Measurements from ENCODE around the gene ELFN1.

ELFN1 gene

DNA sequence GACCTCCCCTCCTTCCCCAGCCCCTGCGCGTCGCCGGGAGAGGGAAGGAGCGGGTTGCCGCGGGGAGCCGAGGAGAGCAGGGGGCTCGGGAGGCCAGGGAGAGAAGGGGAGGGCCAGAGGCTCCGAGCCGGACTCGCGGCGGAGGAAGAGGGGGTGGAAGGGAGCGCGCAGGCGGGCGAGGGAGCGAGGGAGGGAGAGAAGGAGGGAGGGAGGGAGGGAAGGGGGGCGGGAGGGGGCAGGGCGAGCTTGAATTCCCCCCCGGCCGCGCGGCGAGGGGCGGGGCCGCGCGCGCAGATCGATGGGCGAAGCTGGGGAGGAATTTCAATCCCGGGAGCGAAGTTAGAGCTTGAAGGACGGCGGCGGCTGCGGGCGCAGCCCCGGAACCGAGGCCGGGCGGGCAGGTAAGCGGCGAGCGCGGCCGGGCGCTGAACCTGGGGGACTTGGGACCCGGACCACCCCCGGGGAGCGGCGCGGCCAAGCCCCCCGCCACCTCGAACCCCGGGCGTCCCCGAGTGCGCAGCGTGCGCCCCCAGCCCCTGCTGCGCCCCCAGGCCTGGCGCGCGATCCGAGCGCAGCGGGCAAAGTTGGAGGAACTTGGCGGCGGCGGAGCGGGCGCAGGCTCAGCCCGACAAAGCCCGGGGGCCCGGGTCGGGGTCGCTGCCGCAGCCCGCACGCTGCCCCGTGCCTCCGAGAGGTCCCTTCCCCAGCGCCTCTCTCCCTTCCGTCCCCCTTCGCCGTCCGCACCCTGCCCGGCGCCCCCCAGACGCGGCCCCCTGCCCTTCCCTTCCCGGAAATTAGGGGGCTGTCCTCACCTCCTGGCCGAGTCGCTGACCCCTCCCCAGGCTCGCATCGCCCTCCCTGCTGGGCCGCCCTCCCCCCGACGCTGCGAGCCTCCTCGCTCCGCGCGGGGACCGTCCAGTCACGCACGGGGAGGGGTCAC lies at the start of gene ELFN1:
Gene ELFN1, plus strand, starts transcription at position 324 of the 940 bp plus-strand sequence. CDS start 74,320 bp downstream, outside the sequence.
- DNase-seq (ENCODE audit: low read depth): no peak

DNA sequence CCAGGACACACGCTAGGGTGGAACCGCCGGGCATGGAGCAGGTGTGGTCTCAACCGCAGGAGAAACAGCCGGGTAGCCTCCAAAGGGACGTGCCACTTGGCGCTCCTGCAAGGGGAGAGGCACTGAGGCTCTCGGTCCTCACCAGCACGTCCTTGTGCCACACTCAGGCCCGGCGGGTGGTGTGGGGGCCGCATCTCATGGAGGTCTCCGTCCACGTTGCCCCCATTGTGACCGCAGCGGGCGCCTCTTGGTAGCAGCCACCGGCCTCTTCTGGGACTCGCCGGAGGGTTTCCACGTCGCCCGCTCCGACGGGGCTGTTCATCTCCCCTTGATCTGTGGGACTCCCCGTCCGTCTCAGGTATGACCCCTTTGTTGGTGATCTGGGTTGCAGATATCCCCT lies 49.2 kb upstream of the ELFN1 start:
- DNase-seq (ENCODE audit: low read depth): no peak

DNA sequence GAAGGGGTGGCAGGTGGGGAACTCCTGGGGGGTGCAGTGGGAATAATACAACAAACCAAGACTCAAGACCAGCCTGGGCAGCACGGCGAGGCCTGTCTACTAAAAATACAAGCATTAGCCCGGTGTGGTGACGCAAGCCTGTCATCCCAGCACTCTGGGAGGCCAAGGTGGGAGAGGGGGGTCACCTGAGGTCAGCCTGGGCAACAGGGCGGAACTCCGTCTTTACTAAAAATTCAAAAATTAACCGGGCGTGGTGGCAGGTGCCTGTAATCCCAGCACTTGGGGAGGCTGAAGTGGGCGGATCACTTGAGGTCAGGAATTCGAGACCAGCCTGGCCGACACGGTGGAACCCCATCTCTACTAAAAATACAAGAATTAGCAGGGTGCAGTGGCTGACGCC lies 48.4 kb upstream of the ELFN1 start:
- DNase-seq (ENCODE audit: low read depth): no peak

DNA sequence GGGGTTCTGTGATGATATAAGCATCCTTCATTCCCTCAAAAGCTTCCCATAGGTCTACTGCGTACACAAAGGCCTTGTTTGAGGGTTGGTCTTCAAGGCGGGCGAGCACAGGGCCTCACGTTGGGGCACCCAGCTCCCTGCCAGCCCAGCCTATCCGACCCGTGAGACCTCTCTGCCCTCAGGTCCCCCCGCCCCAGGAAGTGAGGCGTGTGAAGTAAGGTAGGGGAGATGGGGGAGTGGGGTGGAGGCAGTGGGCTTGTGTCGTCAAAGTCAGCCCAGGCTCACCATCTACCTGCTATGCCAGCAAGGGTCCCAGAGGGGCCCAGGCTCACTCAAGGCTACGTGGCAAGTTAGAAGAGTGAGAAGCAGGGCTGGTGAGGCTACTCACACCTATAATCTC lies 47.6 kb upstream of the ELFN1 start:
- no peak for DNase-seq (ENCODE audit: low read depth)

DNA sequence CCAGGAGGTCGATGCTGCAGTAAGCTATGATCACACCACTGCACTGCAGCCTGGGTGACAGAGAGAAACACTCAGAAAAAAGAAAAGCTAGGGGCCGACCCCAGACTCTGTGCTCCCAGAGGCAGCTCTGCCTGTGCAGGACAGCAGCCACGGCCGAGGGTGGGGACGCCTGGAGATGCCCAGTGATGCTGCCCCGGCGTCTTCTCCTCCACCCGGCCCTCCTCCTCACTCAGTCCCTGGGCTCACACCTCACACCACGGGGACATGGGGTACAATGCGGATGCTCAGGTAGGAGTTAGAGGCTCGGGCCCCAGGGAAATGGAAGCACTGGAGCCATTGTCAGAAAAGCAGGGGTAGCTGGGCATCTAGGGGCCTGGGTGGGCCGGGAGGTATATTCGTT lies 46.3 kb upstream of the ELFN1 start:
- DNase-seq (ENCODE audit: low read depth): no peak

DNA sequence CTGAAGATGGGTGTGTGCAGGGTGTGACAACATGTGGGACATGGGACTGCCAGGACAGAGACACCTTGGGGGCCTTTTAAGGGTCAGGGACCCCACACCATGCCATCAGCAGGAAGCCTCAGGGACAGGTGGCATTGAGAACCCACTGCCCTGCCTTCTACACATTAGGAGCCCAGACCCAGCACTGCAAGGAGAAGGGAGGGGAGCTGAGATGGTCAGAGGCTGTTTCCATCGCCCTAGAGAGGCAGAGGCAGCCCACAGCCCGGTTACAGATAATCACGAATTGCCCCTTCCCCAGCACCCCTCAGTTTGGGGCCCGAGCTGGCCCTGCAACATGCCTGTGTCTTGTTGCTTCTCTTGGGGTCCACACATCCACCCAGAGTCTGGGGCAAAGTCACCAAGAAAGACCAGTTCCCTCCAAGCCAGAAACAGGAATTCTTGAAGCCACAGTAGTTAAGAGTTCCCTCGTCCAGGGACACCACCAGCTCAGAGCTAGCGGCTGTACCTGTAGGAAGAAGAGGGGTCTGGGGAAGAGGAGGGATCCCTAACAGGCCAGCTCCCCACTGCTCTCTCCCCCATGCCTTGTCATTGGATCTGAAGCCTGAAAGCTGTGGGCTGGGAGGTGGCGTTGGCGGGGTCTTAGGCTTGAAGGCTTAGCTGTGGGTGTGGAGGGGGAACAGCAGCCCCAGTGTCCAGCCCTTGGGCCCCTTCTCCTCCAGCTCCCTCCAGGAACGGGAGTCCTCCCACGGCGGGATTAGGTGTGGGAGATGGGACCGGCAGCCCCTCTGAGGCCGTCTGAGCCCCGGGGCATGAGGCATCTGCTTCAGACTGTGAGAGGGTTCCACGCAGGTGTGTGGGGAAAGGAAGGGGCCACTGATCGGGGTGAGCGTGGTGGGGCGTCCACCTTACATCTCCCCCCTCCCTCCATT lies 44.8 kb upstream of the ELFN1 start:
- no peak for DNase-seq (ENCODE audit: low read depth)

DNA sequence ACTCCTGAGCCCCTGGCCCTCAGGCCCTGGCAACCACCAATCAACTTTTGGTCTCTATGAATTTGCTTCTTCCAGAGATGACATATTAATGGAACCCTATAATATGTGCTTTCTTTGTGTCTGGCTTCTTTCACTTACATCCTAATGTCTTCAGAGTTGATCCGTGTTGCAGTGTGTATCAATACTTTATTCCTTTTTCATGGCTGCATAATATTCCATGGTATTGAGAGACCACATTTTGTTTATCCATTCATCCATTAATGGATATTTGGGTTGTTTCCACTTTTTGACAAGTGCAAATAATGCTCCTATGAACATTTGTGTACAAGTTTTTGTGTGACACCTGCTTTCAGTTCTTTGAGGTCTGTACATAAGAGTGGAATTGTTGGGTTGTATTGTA lies 43.3 kb upstream of the ELFN1 start:
- no peak for DNase-seq (ENCODE audit: low read depth)

DNA sequence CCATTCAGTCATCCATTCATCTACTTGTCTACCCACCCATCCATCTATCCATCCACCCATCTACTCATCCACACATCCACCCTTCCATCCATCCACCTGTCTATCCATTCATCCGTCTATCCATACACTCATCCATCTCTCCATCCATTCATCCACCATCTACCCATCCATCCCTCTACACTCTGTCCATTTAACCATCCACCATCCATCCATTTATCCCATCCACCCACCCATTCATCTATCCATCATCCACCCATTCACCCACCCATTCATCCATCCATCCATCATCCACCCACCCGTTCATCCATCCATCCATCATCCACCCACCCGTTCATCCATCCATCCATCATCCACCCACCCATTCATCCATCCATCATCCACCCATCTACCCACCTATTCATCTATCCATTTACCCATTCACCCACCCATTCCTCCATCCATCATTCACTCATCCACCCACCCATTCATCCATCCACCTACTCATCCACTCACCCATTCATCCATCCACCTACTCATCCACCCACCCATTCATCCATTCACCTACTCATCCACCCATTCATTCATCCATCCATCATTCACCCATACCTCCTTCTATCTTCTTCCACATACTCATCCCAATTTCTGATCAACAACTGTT lies 39.3 kb upstream of the ELFN1 start:
- no peak for DNase-seq (ENCODE audit: low read depth)

DNA sequence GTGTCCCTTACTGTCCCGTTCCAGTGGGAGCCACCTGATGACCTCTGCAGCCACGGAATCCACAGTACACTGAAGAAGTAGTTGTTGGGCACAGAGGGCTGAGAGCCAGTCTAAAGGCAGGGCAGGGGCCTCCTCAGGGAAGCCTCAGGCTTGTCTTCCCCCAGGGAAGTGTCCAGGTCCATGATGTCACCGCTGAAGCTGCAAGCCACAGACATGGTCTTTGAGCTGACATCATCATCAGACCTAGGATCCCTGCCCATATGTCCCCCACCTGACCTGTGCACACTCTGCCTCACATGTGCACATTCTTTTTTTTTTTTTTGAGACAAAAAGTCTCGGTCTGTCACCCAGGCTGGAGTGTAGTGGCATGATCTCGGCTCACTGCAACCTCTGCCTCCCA lies 38.4 kb upstream of the ELFN1 start:
- DNase-seq (ENCODE audit: low read depth): no peak

DNA sequence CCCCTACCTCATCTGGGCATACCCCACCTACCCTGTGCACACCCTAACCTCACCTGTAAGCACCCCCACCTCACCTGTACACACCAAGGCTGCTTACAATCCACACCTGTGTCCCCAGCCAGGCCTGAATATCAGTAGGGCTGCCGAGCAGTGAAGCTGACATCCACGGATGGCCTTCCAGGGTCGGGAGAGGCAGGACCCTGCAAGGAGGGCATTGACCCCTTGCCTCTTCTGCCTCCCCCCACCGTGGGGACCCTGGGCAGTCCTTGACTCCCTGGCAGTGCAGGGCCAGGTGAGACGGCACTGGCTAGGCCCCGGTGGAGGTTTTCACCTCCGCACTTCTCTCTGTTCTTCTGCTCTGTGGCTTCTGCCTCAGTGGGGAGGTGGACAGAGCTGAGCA lies 37.6 kb upstream of the ELFN1 start:
- DNase-seq (ENCODE audit: low read depth): no peak

DNA sequence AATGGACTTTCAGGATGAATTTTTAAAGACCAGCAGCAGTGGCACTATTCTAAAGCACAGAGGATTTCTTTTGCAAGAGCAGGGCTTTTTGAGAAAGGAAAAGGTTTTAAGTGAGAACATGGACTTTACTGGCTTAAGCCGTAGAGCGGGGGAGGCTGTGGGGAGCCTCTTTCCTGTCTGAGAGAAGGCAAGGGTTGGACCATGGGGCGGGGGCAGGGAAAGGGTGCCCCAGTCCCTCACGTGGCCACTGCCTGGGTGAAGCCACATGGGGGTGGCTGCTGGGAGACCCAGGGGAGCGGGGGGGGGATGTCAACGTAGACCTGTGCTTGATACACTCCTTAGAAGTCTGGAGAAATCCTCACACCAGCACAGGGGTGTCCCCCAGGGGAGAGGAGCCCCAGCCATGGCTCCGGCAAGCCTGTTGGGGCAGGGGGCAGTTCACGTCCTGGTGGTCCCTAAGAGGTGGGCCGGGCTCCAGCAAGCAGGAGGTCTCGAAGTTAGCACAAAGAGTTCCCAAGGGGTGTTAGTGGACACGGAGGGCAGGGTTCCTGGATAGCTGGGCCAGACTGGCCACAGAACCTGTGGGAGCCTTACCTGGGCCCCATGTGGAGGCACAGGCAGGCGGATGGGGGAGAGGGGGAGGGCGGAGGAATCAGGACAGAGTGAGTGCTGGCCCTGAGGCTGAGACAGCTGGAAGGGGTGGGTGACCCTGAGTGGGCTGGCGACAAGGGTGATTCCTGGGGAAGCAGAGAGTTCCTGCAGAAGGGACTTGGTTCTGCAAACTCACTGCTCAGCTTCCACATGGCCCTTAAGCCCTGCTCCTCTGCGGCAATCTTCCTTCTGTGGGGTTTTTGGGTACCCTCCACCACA lies 36.9 kb upstream of the ELFN1 start:
- DNase-seq (ENCODE audit: low read depth): no peak

DNA sequence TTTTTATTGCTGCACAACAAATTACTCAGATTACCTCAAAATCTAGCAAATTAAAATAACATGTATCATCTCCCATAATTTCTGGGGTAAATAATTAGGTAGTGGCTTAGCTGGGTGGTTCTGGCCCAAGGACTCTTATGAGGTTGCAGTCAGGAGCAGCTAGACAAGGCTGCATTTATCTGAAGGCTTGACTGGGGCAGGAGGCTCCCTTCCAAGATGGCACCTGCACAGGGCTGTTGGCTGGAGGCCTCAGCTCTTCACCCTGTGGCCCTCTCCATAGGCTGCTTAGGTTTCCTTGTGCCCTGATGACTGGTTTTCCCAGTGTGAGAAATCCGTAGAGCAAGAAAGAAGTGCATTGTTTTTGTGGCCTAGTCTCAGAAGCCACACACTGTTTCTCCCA lies 34.7 kb upstream of the ELFN1 start:
- no peak for DNase-seq (ENCODE audit: low read depth)

DNA sequence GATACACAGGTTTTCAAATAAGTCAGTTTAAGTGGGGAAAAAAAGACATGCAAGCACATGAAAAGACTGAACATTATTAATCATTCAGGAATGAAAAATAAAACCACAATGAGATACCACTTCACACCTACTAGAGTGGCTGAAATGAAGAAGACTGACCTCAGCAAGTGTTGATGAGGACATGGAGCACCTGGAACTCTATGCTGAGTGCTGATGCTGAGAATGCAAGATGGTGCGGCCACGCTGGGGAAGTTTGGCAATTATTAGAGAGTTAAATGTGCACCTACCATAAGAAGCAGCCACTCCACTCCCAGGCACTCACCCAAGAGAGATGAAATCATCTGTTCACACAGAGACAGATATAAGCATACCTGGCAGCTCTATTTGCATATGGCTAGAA lies 32.9 kb upstream of the ELFN1 start:
- DNase-seq (ENCODE audit: low read depth): no peak

DNA sequence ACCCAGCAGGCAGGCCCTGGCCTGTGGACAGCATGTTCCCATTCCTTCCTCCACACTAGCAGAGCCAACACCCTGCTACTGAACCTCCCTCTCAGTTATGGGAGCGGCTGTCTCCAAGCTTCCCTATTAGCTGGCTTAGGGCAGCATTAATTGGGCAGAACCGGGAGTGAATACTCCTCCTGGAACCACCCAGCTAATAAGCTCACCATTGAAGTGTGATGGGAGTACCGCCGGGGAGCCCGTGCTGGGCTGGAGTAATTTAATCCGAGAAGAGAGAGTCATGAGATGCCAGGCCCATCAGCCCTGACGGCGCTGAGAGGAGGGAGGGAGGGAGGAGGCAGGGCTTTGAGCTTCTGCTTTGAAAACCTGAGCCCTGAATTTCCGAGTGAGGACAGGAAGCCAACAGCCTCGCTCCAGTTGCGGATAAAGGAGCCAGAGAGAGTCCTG lies 31.8 kb upstream of the ELFN1 start:
- DNase-seq (ENCODE audit: low read depth): no peak

DNA sequence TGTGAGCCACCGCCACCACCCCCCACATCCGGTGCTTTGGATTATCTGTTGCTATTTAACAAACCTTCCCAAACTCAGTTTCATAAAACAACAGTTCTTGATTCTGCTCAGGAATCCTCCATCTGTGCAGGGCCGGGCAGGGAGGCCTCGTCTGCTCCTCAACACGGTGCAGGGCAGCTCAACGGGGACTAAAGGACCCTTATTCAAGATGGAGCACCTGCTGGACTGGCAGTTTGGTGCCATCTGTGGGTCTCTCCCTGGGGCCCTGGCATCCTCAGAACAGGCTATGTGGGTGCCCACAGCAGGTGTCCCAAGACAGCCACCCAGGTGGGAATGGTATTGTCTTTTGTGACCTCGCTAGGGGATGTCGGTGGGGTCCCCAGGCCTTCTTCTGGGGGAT lies 31.0 kb upstream of the ELFN1 start:
- DNase-seq (ENCODE audit: low read depth): no peak

DNA sequence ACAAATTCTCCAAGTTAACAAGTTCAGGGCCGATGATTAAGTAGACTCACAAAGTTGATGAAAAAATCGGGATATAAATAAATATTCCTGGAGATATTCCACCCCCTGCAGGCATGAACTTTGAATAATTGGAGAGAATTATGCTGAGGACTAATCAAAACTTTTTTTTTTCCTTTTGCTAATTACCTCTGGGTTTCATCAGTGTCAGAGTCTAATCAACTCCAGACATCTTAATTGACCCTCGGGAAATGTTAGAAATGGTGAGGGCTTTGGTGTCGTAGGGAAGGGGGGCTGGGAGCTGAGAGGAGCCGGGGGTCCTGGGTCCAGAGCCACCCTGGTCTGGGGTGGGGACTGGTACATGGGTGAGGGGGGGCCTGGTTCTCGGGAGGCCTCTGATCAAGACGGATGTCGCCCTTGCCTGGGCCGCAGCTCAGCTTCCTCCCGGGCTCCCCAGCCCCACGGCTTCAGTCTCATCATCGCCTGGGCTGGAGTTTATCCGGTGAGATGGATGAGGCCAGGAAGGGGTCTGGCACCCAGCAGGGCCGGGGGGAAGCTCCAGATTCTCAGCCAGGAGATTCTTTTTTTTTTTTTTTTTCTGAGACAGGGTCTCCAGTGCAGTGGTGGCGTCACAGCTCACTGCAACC lies 30.4 kb upstream of the ELFN1 start:
- DNase-seq (ENCODE audit: low read depth): no peak

DNA sequence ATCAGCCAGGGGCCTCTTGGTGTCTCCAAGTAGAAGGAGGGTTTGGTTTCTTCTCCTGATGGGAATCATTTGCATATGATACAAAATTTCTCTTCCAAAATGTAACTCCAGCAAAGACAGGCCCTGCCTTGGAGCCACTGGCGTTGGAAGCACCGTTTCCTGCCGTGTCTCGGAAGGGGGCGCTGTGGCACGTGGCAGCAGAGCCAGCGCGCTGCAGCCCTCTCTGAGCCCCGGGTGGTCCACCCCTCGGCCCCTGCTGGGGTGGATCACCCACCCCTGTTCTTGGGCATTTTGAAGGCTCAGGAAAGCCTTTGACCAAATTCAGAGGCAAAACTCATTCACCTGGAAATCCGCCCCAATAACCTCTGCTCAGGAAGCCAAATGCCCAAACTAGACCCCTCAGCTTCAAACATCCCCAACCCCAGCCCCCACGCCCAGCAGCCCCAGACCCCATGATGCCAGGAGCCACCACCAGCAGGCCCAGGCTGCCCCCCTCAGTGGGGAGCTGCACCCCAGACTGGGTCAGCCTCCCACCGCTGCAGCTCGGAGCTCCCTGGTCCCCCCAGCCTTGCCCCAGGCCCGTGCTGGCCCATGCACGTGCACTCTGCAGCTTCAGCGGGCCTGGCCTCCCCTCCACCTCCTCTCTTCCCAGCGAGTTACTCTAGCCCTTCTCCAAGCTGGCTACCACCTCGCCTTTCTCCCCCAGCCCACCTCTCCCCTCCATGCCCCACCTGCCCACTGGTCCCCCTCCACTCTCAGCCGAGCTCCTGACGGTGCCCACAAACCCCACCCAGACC lies 29.5 kb upstream of the ELFN1 start:
- DNase-seq (ENCODE audit: low read depth): no peak

DNA sequence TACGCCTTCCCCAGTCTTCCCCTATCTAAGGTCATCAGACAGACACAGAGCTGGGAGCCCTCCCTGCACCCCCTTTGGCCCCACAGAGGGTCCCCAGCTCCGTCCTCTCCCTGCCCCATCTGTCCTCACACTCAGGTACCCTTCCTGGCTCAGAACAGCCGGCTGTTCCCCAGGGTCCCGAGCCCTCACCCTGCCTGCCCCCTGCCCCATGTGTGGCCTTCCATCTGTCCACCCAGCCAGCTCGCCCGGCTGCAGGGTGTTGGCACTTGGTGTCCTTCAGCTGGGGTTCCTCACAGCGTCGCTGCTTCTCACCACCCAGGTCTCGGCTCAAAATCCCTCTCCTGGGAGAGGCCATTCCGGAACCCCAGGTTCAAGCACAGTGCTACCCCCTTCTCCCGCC lies 28.9 kb upstream of the ELFN1 start:
- no peak for DNase-seq (ENCODE audit: low read depth)

DNA sequence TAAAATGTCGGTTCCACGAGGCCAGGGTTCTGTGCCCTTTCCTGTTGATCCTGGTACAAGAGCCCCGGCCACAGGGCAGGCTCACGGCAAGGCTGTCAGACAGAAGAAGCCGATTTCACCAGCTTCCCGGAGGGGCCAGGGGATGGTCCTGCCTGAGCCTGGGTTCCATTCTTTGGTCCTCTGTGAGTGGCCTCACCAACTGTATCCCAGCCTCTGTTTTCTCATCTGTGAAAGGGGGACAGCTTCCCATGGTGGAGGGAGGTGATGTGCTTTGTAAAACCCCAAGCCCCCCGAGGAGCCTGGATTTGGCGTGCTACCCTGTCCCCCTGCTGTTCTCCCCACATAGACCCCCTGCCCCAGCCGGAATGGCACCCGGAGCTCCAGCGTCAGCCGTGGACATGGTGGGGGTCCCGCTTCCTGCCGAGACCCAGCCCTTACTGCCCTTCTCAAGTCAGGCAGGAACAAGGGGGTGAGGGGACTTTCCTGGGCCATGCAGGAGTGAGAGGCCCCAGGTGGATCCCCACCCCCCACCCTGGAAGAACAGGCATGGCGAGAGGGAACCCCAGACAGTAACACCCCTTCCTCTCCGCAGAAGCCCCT lies 28.3 kb upstream of the ELFN1 start:
- DNase-seq (ENCODE audit: low read depth): no peak

DNA sequence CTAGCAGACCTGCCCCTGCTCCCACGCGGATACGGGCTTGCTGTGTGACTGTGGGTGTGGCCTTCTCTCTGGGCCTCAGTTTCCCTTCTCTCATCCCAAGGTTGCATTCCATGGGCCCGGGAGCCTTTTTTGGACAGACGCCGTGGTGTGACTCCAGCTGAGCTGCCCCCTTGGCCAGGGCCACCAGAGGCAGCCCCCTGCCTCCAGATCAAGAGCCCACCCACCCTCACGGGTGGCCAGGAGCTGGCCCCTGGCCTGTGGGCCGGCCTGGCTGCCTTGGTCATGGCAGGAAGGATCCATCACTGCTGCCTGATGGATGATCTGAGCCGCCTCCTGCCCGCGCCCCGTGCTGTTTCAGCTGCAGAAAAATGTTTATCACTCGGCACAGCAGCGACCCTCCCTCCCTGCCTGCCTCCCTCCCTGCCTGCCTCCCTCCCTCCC lies 27.8 kb upstream of the ELFN1 start:
- DNase-seq (ENCODE audit: low read depth): no peak

Data from CMK (cell line).